Peyer's patch (tissue), 4 donors: ENCODE measurements around the gene RAB44.

Experiments used
- CTCF ChIP-seq, 6 experiments: fragments of 450-650 bp in 4 of 6; fragments of 200-600 bp in 2 of 6; sonication (generic) in 1 of 6; IDR thresholded peaks; one replicate each; pipeline ENCODE4 v1.5.1; 2017 to 2019; ENCODE audit warnings: antibody characterized with exemption in 6 of 6, mild to moderate bottlenecking in 3 of 6, moderate library complexity in 1 of 6
- POLR2A ChIP-seq, 2 donors: fragments of 450-650 bp; IDR thresholded peaks; one replicate each; pipeline ENCODE4 v1.5.1; 2017; ENCODE audit warnings: antibody characterized with exemption in 2 of 2, mild to moderate bottlenecking in 2 of 2, moderate library complexity in 2 of 2

- TF ChIP-seq CTCF (IDR thresholded peaks at IDR 0.05) (no peak), POLR2A (IDR thresholded peaks at IDR 0.05) (no peak)
Observed at GRCh38 chr6:36722365-36722764, 24.7 kb downstream of the RAB44 start.
